Endothelial cell of umbilical vein (primary cell): ENCODE results near the gene BACE1-AS. TPM values are rescaled to one million over a fixed set of nuclear protein-coding genes. Genes with fewer than 3 reads are reported as not detected.

Experiments used
- BruUV-seq: library from RNA; stranded (reverse); fragments of 400-500 nt; replicated peaks from 2 replicates; lab custom pipeline; 2021; lab: Mats Ljungman, UMichigan
- CTCF ChIA-PET: fragments of 300-600, 350-600 bp; sonication (Branson Sonifier 250); formaldehyde crosslinking; loops from one replicate; lab custom pipeline; 2021; ENCODE audit warnings: antibody characterized with exemption, inconsistent platforms; lab: Charles Lee
- POLR2A ChIA-PET: fragments of 300-600, 350-600 bp; sonication (Branson Sonifier 250); formaldehyde crosslinking; loops from one replicate; lab custom pipeline; 2021; ENCODE audit warnings: antibody characterized with exemption, inconsistent platforms; lab: Charles Lee
- DNase-seq: peaks from one replicate; pipeline ENCODE4 v3.0.0-alpha.2; 2011; ENCODE audit warnings: low read depth, low spot score
- FAIRE-seq: peaks from 2 replicates; lab custom pipeline; 2011; peaks lifted over from hg19 to GRCh38; lab: Jason Lieb, UNC
- H2AFZ ChIP-seq: 2 replicates; pipeline ENCODE4 v1.6.0; 2012; ENCODE audit warnings: low read depth, low read length, control low read depth, inconsistent platforms
- H3K27ac ChIP-seq: 2 replicates; pipeline ENCODE4 v1.5.1; 2011; ENCODE audit warnings: low read depth, mild to moderate bottlenecking, control low read depth, low read length, moderate library complexity; ENCODE audit not compliant: insufficient read depth
- H3K27me3 ChIP-seq, 2 experiments: 2 replicates each; pipeline versions ENCODE4 v1.6.0 to v1.6.1; 2011; ENCODE audit warnings: low read length in 2 of 2, mixed read lengths in 1 of 2; ENCODE audit not compliant: control insufficient read depth in 2 of 2, insufficient read depth in 2 of 2
- H3K36me3 ChIP-seq, 2 experiments: 2 replicates in 1 of 2; 3 replicates in 1 of 2; pipeline ENCODE4 v1.5.1; 2011; ENCODE audit warnings: low read length in 2 of 2, mild to moderate bottlenecking in 1 of 2, moderate library complexity in 1 of 2; ENCODE audit not compliant: control insufficient read depth in 2 of 2, insufficient read depth in 2 of 2; ENCODE audit errors: extremely low read depth in 1 of 2
- H3K4me1 ChIP-seq: 3 replicates; pipeline ENCODE4 v1.5.1; 2011; ENCODE audit warnings: mild to moderate bottlenecking, low read length; ENCODE audit not compliant: control insufficient read depth, insufficient read depth; ENCODE audit errors: extremely low read depth
- H3K4me2 ChIP-seq: 2 replicates; pipeline ENCODE4 v1.6.1; 2011; ENCODE audit warnings: low read length, control low read depth, mixed read lengths; ENCODE audit not compliant: insufficient read depth
- H3K4me3 ChIP-seq, 3 experiments: fragments of 200-600 bp in 1 of 3; sonication (generic), shearing (Covaris generic) in 1 of 3; replicated peaks in 1 of 3; 2 replicates each; pipeline ENCODE4 v1.5.1; 2011 to 2016; ENCODE audit warnings: control low read depth in 3 of 3, low read length in 3 of 3, mild to moderate bottlenecking in 2 of 3, inconsistent platforms in 1 of 3, low read depth in 1 of 3, moderate library complexity in 1 of 3; ENCODE audit not compliant: insufficient read depth in 1 of 3
- H3K79me2 ChIP-seq: 2 replicates; pipeline ENCODE4 v1.6.0; 2012; ENCODE audit warnings: low read length, inconsistent platforms; ENCODE audit not compliant: control insufficient read depth, insufficient read depth
- H3K9ac ChIP-seq: replicated peaks from 2 replicates; pipeline ENCODE3; 2011; ENCODE audit warnings: low read length, control low read depth; ENCODE audit not compliant: insufficient read depth; ENCODE audit errors: extremely low read depth
- H3K9me1 ChIP-seq: replicated peaks from 3 replicates; pipeline ENCODE4 v1.6.0; 2011; ENCODE audit warnings: mild to moderate bottlenecking, low read length; ENCODE audit not compliant: control insufficient read depth, insufficient read depth; ENCODE audit errors: extremely low read depth
- H3K9me3 ChIP-seq: replicated peaks from 2 replicates; pipeline ENCODE4 v1.5.1; 2012; ENCODE audit warnings: low read length, inconsistent platforms; ENCODE audit not compliant: control insufficient read depth, insufficient read depth
- H4K20me1 ChIP-seq: replicated peaks from 2 replicates; pipeline ENCODE3; 2011; ENCODE audit warnings: mild to moderate bottlenecking, low read length; ENCODE audit not compliant: control insufficient read depth, insufficient read depth; ENCODE audit errors: extremely low read depth
- CTCF ChIP-seq, 2 donors: IDR thresholded peaks; 1 replicate in 1 of 2; 2 replicates in 1 of 2; pipeline ENCODE4 v1.5.1; 2011; ENCODE audit warnings: low read length in 2 of 2, mild to moderate bottlenecking in 2 of 2, moderate library complexity in 2 of 2, control low read depth in 1 of 2, inconsistent platforms in 1 of 2, low read depth in 1 of 2; ENCODE audit not compliant: insufficient read depth in 1 of 2; ENCODE audit errors: extremely low read depth in 1 of 2
- MAX ChIP-seq: IDR thresholded peaks from 2 replicates; pipeline ENCODE4 v1.6.1; 2011; ENCODE audit not compliant: insufficient read depth, insufficient read length
- POLR2A ChIP-seq: IDR thresholded peaks from 2 replicates; pipeline ENCODE4 v1.6.1; 2012; ENCODE audit warnings: low read depth, mild to moderate bottlenecking, control low read depth, low read length
- POLR2AphosphoS5 ChIP-seq: IDR thresholded peaks from 2 replicates; pipeline ENCODE4 v1.6.1; 2012; ENCODE audit warnings: low read depth, mild to moderate bottlenecking, control low read depth, low read length, moderate library complexity; ENCODE audit not compliant: insufficient read depth
- dilution Hi-C: fragments of 300-500 bp; cut with MboI; formaldehyde crosslinking; loops from one replicate; pipeline ENCODE4 v1.15.0; 2019; ENCODE audit warnings: low sequenced_read_pairs; ENCODE audit not compliant: extremely low pct_ligation_motif_present
- intact Hi-C: fragments of 100-400 bp; cut with micrococcal nuclease; formaldehyde crosslinking; loops from one replicate; pipeline ENCODE4 v1.10.0; 2022
- polyA plus RNA-seq, 4 experiments: library from polyadenylated mRNA; depleted of rRNA in 3 of 4; stranded (reverse) in 3 of 4; unstranded in 1 of 4; fragments of >200 nt; gene quantifications; 2 replicates each; pipeline versions ENCODE4 v1.2.1 to v1.2.3, GENCODE V29; 2011 to 2012; ENCODE audit warnings: missing spikeins in 1 of 4
- total RNA-seq: library from RNA; stranded (reverse); gene quantifications from 2 replicates; pipeline ENCODE4 v1.2.3, GENCODE V29; 2021

BACE1-AS gene
- total and polyA plus RNA-seq, 2 donors (not counting 3 experiments of a cell fraction or from before 2014, with no cell fraction given), result 7.6 to 8.1 TPM

DNA sequence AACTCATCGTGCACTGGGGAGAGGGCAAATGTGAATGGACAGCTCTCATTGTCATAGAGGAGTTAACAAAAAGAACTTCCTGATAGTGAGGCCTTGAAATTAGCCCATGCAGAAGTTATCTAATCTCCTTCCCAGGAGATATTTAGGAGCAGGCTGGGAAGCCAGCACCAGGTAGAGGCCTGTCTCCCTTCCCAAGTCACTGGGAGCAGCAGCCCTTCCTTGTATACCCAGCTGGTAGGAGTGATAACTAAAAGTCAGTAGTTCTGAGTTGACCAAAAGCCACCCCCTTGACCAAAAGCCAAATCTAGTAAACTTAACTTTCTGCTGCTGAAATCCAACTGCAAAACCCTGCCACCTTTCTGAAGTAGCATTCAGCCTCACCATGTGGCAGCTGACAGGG, 1.4 kb upstream of the BACE1-AS start:
- CTCF ChIA-PET, result no interaction called here
- H4K20me1 ChIP-seq, result no peaks in the 10 kb centered on the region
- H3K9me1 ChIP-seq, result no peaks in the 10 kb centered on the region
- no peaks in the 10 kb centered on the region for H3K27me3 ChIP-seq
- peaks cover 7 to 18% of the 10 kb centered on the region in 2 experiments for H3K36me3 ChIP-seq
- H3K9ac ChIP-seq, result no peak overlapping the region
- no TSS peak for BruUV-seq
- H2AFZ ChIP-seq, result no peak overlapping the region
- no peak overlapping the region for H3K4me3 ChIP-seq
- no peak for DNase-seq
- no peak overlapping the region for H3K27ac ChIP-seq
- H3K9me3 ChIP-seq, result no peaks in the 10 kb centered on the region
- H3K4me1 ChIP-seq, result no peaks in the 10 kb centered on the region
- POLR2A ChIA-PET, result no interaction called here
- TF ChIP-seq POLR2A (no peak), POLR2AphosphoS5 (no peak), CTCF (IDR thresholded peaks at IDR 0.05; ENCODE audit: extremely low read depth in 1 of 2, insufficient read depth in 1 of 2, low read depth in 1 of 2, low read length in 2 of 2) (no peak)
- no peak for FAIRE-seq
- dilution Hi-C loops (no loop called here), intact Hi-C loops (no loop called here)
- H3K4me2 ChIP-seq, result no peak overlapping the region
- no peaks in the 10 kb centered on the region for H3K79me2 ChIP-seq

- no peak overlapping the region for H3K4me2 ChIP-seq
- no peak overlapping the region for H3K9ac ChIP-seq
- no peak overlapping the region for H2AFZ ChIP-seq
- no peak overlapping the region for H3K27ac ChIP-seq
- H3K9me3 ChIP-seq, result no peaks in the 10 kb centered on the region
- no peak for TF ChIP-seq MAX
- peaks cover 5 to 18% of the 10 kb centered on the region in 2 experiments for H3K36me3 ChIP-seq
- FAIRE-seq, result no peak
- no peaks in the 10 kb centered on the region for H4K20me1 ChIP-seq
- intact Hi-C loops, result no loop called here
- H3K27me3 ChIP-seq, result no peaks in the 10 kb centered on the region
- no TSS peak for BruUV-seq
- H3K79me2 ChIP-seq, result no peaks in the 10 kb centered on the region
- ChIA-PET CTCF (no interaction called here), POLR2A (interaction anchor here (1.0 kb wide), 1 partner anchor 334 kb away, joined by 5 read pairs; no protein-coding TSS in a partner anchor)
- no peaks in the 10 kb centered on the region for H3K9me1 ChIP-seq
- no peak for DNase-seq
- dilution Hi-C loops, result no loop called here
- H3K4me1 ChIP-seq, result no peaks in the 10 kb centered on the region
- no peak overlapping the region for H3K4me3 ChIP-seq
Measured at GRCh38 chr11:117292616-117293015, 1.5 kb downstream of the BACE1-AS start.
